HG02973 (cell line): Measurements from ENCODE around the gene SMIM5.
"Not testable (repeated sequence)": the region's sequence is repeated elsewhere in the genome, so short reads cannot be mapped to it uniquely, and the experiment has no call there.

ENCODE experiments used
- ATAC-seq: cut with Tn5 transposase; IDR thresholded peaks from one replicate; pipeline ENCODE4 v1.9.1; 2021; ENCODE audit warnings: moderate library complexity; ENCODE audit not compliant: unreplicated experiment

SMIM5 gene

DNA sequence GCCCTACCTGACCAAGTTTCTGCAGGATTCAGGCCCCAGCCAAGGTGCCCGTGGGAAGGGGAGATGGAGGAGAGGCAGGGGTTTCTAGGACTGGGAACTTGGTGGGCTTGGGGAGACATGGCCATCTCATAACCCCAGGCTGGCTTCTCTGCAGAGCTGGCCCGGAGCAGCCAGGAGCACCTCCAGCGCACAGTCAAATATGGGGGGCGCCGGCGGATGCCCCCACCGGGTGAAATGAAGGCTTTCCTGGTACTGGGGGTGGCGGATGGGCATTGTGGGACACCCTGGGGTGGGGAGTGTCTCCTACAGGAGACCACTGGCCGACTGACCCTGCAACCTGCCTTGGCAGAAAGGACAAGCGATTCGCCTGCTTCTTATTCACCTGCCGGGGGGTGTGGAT lies 9.2 kb upstream of the SMIM5 start:
- ATAC-seq: no peak

DNA sequence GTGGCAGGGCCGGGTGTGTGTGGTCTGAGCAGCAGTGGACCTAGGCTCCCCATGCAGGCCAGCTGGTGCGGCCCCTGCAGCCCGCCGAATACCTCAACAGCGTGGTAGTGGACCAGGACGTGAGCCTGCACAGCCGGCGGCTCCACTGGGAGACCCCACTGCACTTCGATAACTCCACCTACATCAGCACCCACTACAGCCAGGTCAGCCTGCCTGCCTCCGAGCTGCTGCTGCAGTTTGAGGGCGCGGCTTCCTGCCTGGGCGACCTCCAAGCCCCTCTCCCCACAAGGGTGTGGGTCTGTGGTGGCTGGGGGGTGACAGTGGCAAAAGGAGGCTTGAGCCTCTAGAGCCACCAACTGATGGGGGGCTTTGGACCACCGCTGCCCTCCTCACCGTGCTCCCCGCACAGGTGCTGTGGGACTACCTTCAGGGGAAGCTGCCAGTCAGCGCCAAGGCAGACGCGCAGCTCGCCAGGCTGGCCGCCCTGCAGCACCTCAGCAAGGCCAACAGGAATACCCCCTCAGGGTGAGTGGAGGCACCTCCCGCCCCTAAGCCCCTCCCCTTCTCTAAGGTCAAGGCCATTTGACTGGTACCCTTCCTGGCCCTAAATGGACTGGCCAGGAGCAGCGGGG lies 8.4 kb upstream of the SMIM5 start:
- no peak for ATAC-seq

DNA sequence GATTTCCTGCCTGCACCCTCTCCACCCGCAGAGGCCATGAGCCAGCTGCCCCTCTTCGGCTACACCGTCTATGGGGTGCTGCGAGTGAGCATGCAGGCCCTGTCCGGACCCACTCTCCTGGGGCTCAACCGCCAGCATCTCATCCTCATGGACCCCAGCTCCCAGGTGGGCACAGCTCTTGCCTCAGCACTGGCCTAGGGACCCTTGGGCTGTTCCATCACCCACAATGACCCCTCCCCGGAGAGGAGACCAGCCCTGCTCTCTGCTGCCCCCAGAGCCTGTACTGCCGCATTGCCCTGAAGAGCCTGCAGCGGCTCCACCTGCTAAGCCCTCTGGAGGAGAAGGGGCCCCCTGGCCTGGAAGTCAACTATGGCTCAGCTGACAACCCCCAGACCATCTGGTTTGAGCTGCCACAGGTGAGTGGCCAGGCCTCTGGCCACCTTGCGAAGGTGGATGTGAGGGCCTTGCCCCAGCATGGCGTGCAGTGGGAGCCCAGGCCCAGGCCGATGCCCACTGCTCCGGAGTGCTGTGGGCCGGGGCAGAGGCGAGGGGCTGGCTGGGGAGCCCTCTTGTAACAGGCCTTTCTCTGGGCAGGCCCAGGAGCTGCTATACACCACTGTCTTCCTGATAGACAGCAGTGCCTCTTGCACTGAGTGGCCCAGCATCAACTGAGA lies 7.3 kb upstream of the SMIM5 start:
- ATAC-seq: no peak

DNA sequence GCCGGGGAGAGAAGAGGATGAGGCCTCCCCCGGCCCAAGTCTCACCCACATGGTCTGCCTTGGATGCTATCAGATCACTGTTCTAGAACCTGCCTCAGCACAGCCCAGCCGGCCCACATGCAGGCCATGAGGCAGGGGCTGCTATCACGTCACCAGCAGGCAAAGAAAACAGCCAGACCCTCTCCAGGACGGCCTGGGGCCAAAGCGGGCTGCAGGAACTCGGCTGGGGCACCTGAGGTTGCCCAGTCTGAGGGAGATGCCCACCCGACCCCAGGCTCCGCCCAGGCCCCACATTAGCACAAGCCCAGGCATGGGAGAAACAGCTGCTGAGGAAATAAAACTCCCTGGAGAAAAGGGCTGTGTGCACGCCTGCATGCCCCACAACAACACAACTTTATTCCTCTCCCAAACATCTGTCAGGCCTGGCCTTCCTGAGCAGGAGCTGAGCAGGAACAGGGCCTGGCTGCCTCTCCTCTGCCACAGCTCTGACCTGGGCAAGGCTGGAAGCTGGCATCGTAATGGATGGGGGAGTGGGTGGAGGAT lies 6.7 kb upstream of the SMIM5 start:
- ATAC-seq: no peak

DNA sequence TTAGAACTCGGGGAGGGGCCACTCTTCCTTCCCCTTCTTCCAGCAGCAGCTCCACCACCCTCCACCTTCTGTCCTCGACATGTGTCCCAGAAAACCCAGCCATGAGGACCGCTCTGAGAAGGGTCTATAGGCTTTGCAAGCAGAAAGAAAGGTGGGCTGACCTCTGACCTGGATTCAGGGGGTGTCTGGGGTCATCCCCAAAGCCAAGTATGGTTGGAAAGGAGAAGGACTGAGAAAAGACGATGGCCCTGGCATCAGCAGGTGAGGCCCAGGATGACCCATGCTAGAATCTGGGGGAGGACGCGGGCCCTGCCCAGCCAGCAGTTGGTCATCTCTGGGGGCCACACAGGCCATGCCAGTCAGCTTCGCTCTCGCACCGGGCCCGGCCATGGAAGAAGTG lies 6.1 kb upstream of the SMIM5 start:
- no peak for ATAC-seq

DNA sequence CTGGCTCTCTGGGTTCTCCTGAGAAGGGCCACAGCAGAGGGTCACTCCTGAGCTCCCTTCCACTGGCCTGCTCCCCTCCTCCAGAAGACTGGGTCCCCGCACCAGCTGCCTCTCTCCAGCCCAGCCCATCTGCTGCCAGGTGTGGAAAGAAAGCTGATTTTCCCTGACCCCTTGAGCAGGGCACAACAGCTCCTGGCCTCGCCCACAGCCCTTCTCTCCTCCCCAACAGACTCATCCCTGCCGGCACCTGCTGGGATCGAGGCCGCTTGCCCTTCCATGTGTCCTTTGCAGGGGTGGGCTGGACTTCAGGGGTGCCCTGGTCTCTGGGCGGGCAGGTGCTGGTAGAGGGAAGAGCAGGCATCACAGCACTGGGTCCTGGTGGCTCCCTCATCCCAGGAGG lies 4.8 kb upstream of the SMIM5 start:
- no peak for ATAC-seq

DNA sequence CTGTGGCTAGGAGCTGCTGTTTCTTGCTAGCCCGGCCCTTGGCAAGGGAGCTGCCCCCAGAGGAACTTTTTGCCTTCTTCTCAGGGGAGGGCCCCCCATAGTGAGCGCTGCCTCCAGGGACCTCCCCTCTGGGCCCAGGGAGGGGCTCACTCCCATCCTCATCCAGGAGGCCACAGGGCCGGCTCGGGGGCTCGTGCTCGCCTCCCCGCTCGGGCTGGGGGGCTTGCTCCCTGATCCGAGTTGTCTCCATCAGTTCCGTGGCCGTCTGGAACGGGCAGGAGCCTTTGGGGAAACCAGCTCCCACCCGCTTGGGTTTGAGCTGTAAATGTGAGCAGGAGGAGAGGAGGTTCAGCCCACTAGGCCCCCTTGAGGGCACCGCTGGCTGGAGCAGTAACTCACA lies 4.1 kb upstream of the SMIM5 start:
- no peak for ATAC-seq

DNA sequence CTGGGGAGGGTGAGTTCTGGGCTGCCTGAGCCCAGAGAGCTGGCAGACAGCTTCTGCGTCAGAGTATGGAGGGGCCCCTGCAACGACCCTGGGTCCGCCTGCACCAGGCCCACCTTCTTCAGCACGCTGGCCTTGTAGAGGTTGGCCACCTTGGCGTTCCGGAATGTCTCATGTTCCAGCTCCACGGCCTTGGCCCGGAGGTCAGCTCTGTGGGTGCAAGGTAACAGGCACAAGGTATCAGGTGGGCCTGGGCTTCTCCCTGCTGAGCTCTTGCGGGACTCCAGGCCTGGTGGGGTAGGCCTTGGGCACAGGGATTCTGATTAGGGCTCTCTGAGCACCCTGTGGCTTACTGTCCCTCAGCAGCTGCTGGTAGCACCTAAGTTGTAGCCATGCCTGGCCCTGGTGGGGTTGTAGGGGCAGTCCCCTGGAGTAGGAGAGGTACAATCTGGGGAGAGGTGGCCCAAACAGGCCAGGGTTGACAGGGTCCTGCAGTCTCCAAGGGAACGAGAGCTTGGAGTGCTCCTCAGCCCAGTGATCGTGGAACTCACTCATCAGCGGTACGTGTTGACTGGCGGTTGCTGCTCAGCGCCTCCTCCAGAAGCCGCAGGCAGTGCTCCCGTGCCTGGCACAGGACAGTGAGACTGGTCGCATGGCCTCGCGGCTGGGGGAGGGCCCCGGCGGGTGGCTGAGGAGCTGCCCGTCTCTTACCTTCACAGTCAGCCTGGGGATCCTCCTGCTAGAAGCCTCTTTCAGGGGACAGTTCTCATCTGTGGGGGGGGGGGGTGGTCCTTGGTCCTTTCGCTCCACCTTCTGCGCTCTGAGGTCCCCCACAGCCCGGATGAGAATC lies 2.9 kb upstream of the SMIM5 start:
- no peak for ATAC-seq

DNA sequence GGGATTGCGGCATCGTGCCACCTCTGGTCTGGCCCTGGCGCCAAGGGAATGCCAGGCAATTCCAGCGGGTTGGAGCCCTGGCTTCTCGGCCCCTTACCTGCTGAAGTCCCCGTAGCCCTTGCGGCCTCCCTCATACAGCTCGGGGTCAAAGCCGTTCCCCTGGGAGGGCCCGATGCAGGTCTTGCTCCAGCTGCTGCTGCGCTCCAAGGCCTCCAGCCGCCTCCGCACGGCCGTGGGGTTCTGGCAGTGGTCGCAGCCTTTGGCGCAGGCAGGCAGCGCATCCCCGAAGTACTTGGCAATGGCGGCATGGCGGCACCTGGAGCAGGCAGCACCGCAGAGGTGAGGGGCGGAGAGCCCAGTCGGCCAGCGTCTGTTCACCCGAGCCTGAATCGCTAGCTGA lies 1.9 kb upstream of the SMIM5 start:
- no peak for ATAC-seq

DNA sequence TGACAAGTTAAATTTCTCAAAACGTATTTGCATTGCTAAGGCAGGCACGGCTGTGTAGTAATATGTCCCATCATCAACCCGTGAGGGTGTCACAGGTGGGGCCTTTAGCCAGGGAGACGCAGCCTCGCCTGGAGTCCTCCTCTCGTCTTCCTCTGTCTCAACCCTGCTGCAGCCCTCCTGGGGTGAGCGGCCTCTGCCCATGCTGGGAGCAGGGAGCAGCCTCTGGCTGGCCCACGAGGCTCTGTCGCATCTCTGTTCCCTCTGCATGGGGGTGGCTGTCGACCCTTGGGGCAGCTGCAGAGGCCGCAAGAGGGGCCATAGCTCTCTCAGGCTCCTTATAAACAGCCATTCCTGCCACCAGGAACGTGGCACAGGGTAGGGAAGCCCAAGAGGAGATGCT lies 806 bp upstream of the SMIM5 start:
- ATAC-seq: no peak

DNA sequence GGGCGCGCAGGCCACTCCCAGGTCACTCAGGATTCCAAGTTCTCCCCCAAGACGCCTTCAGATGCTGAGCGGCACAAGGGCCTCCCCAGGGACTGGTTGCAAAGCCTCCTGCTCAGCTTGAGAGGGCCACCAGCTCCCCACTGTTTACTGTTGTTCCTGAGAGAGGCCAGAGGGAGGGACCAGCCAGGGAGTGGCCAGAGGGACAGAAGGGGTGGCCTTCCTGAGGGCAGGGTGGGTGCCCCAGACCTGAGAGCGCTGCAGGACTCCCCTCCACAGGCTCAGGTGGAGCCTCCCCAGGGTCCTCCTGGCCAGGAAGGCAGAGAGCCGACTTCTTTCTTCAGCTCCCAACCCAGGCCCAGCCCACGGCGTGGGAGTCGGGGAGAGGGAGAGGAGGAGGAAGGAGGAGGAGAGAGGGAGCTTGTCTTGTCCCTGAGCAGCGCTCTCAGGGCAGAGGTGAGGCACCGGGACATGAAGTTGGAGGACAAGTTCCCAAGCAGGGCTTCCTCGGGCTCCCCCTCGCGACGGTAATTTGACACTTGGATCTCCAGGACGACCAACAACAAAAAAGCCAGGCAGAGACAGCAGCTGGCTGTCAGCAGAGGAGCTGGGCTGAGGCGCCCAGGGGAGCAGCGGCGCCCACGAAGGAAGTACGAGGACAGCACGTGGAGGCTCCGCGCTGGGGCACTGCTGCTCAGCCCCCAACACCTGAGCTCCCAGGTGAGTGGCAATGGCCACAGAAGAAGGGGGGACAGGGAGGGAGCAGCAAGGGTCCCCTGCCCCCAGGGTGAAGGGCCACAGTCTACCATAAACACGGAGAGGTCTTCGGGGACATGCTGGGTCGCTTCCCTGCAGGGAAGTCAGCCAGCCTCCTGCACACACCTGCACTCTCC lies 497 bp downstream of the SMIM5 start:
- no peak for ATAC-seq

DNA sequence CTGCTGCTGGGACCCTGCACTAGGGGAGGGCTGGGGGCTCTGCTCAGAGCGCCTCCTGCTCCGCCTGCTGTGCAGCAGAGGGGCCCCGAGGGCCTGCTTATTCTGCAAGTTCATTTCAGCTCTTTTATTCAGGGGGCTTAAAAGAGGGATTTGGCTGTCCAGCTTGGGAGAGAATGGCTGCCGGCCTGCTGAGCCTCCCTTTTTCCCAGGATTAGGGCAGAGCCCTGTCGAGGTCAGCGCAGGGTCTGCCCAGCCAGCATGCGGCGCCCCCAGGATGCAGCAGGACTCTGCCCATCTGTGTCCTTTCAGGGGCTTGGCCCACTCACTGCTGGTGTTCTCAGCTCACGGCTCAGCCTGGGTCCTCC lies 1.1 kb downstream of the SMIM5 start:
- no peak for ATAC-seq

DNA sequence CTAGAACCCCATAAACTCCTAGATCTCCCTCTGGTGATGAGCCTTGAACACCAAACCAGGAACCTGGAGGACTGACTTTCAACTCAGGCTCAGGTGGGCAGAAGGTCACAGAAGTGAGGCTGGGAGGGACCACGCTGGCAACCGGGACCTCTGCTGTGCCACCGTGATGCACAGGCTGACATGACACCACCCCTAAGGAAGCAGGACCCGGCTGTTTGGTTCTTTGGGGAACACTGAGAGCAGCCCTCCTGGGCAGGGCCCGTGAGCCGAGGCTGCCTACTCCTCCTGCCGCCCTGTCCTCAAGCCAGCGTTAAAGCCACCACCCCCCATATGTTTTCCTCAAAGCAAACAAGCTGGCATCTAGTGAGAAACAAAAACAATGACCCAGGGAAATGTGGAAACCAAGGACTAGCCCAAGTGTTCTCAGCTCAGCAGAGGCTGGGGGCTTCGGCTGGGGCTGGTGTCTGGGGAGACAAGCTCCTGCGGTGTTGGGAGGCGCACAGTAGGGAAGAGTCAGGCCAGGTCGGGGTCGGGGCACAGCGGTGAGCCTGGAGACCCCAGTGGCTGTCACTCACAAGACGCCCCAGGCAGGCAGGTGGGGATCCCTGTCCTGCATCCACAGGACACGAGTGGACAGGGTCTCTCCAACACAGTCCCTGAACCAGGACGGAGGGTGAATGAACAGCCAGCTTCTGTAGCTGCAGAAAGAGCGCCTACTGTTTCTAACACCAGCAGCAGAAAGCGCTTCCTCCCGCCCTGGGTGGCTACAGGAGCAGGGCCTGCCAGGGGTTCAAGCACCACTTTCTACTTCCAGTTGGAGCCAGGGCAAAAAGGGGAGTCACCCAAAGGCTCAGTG lies 1.7 kb downstream of the SMIM5 start:
- ATAC-seq: no peak

DNA sequence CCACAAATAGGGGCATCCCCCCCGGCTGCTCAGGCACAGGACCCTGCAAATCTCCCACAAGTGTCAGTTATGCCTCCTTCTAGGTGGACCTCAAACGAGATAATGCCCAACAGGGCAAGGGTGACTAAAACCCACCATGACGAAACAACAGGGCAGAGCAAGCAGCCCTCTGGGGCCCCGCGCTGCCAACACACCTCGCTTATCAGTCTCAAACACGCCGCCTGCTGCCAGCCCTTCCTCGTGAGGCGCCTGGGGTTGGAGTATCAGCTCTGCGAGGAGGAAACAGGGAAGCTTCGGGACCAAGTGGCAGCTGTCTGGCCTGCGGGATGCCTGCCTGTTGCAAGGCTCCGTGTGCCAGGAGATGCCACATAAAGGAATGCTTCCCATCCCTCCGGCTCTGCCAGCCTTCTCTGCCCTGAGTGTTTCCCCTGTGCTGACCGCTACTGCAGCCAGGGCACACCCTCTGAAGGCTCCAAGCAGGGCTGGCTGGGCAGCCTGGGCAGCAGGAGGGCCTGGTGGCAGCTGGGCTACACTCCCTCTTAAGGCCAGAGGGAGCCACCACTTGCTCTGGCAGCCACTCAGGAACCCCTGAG lies 2.5 kb downstream of the SMIM5 start:
- no peak for ATAC-seq

DNA sequence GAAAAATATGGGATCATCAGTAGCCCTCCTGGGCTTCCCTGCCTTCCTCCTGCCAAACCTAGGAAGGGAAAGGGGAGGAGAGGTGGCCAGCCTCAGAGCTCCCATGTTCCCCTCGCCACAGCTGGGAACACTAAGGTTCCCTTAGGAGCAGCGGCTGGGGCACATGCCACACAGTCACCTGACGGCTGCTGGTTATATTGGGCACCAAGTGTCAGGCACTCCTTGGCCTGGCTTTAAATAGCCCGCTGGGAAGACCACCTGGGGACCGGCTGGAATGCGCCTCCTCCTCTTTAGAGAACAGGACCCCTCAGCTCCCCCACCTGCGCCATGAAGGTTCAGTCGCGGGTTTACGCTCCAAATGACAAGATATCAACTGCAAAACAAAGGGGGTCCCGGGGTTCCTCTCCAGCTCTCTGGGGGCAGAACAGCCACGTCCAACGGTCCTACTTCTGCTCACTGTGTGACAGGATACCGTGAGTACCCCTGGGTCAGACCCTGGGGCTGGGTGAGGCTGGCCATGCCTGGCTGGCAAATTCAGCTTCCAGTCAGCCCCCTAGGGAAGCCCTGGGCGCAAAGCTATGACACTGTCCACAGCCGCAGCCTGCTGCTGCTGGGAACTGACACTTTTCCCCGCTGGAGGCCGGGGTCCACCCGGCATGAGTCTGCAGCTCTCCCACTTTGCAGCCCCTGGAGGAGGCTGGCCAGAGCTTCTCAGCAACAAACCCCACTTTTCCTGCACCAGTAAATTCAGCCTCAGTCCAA lies 3.3 kb downstream of the SMIM5 start:
- no peak for ATAC-seq

DNA sequence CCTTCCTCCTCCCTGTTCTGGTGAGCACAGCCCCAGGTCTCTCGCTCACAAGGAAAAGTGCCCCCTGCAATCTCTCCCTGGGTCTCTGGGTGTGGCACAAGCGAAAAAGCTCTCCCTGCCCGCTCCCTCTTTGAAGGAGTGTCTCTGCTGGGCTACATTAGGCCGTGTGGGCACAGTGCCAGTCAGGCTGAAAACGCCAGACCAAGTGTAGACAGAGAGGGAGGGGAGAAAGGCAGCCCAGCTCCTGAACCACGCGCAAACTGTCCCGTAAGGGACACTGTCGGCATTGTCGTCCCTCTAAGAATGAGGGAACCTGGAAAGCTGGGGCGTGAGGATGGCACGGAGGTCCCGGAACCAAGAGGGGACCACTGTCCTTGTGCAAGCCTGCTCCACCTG lies 3.9 kb downstream of the SMIM5 start:
- ATAC-seq: no peak

DNA sequence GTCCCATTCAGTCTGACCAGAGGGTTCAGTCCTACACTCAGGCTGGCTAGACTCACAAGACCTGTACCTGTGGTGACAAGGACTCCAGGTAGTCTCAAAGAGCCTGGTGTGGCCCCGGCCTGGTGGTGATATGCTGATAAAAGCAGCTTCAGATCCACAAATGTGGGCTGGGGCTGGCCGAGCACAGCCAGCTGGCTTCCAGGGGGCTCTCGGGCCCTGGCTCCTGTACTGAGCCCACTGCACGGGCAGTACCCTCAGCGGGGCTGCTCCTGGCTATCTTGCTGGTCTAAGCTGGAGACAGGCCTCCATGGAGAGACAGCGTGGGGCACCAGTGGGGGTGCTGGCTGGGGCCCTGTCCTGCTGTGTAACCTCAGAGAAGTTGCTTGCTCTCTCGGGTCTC lies 4.3 kb downstream of the SMIM5 start:
- ATAC-seq: no peak

DNA sequence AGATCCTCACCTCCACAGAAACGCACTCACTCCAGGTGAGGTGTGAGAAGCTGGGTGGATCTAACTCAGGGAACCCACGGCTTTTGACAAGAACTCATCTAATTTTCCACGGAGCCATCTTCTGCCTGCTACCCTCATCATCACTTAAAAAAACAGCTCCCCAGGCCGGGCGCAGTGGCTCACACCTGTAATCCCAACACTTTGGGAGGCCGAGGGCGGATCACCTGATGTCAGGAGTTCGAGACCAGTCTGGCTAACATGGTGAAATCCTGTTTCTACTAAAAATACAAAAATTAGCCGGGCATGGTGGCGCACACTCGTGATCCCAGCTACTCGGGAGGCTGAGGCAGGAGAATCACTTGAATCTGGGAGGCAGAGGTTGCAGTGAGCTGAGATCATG lies 4.8 kb downstream of the SMIM5 start:
- not testable (repeated sequence) for ATAC-seq

DNA sequence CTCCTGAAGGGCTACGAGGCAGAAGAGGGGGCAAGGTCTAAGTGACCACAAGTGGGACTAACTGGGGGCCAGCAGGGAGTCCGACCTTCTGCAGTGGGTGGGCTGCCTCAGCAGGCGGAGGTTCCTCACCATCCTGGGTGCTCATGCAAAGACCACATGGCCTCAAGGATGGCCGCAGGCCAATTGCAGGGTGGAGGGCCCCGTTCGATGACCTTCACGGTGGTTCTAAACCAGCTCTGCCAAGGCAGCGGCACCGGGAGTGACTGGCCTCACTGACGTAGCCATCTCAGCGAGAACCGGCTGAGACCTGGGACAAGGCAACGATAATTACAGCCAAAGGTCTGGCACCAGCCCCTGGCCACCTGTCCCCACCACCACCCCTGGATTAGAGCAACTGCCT lies 5.7 kb downstream of the SMIM5 start:
- ATAC-seq: no peak
